B cell (primary cell): ENCODE measurements around the gene C5AR1. TPM values are rescaled to one million over a fixed set of nuclear protein-coding genes. Genes with fewer than 3 reads are reported as not detected.
"Not testable (repeated sequence)": the region's sequence is repeated elsewhere in the genome, so short reads cannot be mapped to it uniquely, and the experiment has no call there.

ENCODE experiments used
- ATAC-seq: fragments of 200-7000 bp; cut with Tn5 transposase; one replicate; pipeline ENCODE4 v1.10.0; 2021; ENCODE audit warnings: low read depth, mild to moderate bottlenecking, moderate number of reproducible peaks, moderate library complexity
- CTCF ChIA-PET: fragments of 350-600 bp; sonication (Branson Sonifier 250); formaldehyde crosslinking; loops from one replicate; lab custom pipeline; 2021; ENCODE audit warnings: antibody characterized with exemption, inconsistent platforms; lab: Charles Lee
- POLR2A ChIA-PET: fragments of 350-600 bp; sonication (Branson Sonifier 250); formaldehyde crosslinking; loops from one replicate; lab custom pipeline; 2021; ENCODE audit warnings: antibody characterized with exemption; lab: Charles Lee
- DNase-seq: peaks from one replicate; pipeline ENCODE4 v3.0.0; 2013
- H2AFZ ChIP-seq: 2 replicates; pipeline ENCODE4 v1.6.1; 2012; ENCODE audit warnings: mild to moderate bottlenecking, low read depth, low read length; ENCODE audit not compliant: insufficient read depth, poor library complexity, severe bottlenecking
- H3K27ac ChIP-seq, 2 donors: 1 replicate in 1 of 2; 2 replicates in 1 of 2; pipeline ENCODE4 v1.5.1; 2012 to 2013; ENCODE audit warnings: low read length in 2 of 2, mild to moderate bottlenecking in 2 of 2, moderate library complexity in 1 of 2
- H3K27me3 ChIP-seq, 4 experiments: fragments of 200-600 bp in 1 of 4; sonication (generic) in 1 of 4; replicated peaks in 1 of 4; 1 replicate in 2 of 4; 2 replicates in 2 of 4; pipeline versions ENCODE4 v1.6.1 to v1.7.0; 2013 to 2016; ENCODE audit warnings: low read length in 3 of 4, mild to moderate bottlenecking in 2 of 4, mixed read lengths in 1 of 4, moderate library complexity in 1 of 4; ENCODE audit not compliant: insufficient read depth in 4 of 4, control insufficient read depth in 3 of 4; ENCODE audit errors: control extremely low read depth in 1 of 4
- H3K36me3 ChIP-seq, 2 experiments: replicated peaks in 1 of 2; 1 replicate in 1 of 2; 2 replicates in 1 of 2; pipeline versions ENCODE4 v1.6.1 to v1.7.1; 2013; ENCODE audit warnings: low read length in 1 of 2; ENCODE audit not compliant: insufficient read depth in 2 of 2, control insufficient read depth in 1 of 2; ENCODE audit errors: control extremely low read depth in 1 of 2, extremely low read depth in 1 of 2
- H3K4me1 ChIP-seq, 2 donors: fragments of 200-600 bp in 1 of 2; sonication (generic) in 1 of 2; 1 replicate in 1 of 2; 2 replicates in 1 of 2; pipeline versions ENCODE4 v1.5.1 to v1.6.1; 2013 to 2017; ENCODE audit warnings: low read length in 2 of 2; ENCODE audit not compliant: control insufficient read depth in 2 of 2, insufficient read depth in 2 of 2
- H3K4me2 ChIP-seq: replicated peaks from 2 replicates; pipeline ENCODE3; 2012; ENCODE audit warnings: mild to moderate bottlenecking, low read depth, low read length; ENCODE audit not compliant: poor library complexity, severe bottlenecking
- H3K4me3 ChIP-seq, 5 experiments: fragments of 200-600 bp in 1 of 5; sonication (generic) in 1 of 5; 1 replicate in 3 of 5; 2 replicates in 2 of 5; pipeline versions ENCODE4 v1.5.1 to v1.7.0; 2011 to 2016; ENCODE audit warnings: low read length in 4 of 5, mild to moderate bottlenecking in 4 of 5, low read depth in 2 of 5, control low read depth in 1 of 5, moderate library complexity in 1 of 5; ENCODE audit not compliant: insufficient read depth in 1 of 5; ENCODE audit errors: control extremely low read depth in 1 of 5, extremely low read depth in 1 of 5
- H3K79me2 ChIP-seq: fragments of 200-600 bp; sonication (generic); one replicate; pipeline ENCODE4 v1.6.0; 2016; ENCODE audit warnings: low read length; ENCODE audit not compliant: control insufficient read depth, insufficient read depth
- H3K9ac ChIP-seq: fragments of 200-600 bp; sonication (generic); 2 replicates; pipeline ENCODE4 v1.6.1; 2017; ENCODE audit warnings: mild to moderate bottlenecking, low read length, moderate library complexity
- H3K9me3 ChIP-seq, 3 donors: one replicate each; pipeline versions ENCODE4 v1.6.1 to v1.7.1; 2013; ENCODE audit warnings: low read length in 2 of 3; ENCODE audit not compliant: control insufficient read depth in 2 of 3, insufficient read depth in 1 of 3; ENCODE audit errors: control extremely low read depth in 1 of 3
- H4K20me1 ChIP-seq: 2 replicates; pipeline ENCODE4 v1.6.0; 2012; ENCODE audit warnings: mild to moderate bottlenecking, low read length; ENCODE audit not compliant: insufficient read depth, control insufficient read depth, poor library complexity, severe bottlenecking
- H3K27ac Mint-ChIP-seq: one replicate; pipeline ENCODE4 v1.8.0; 2021; ENCODE audit warnings: mixed read lengths
- H3K27me3 Mint-ChIP-seq: one replicate; pipeline ENCODE4 v1.8.0; 2021; ENCODE audit warnings: mixed read lengths
- H3K4me1 Mint-ChIP-seq: one replicate; pipeline ENCODE4 v1.8.0; 2021; ENCODE audit warnings: mixed read lengths
- H3K4me3 Mint-ChIP-seq: one replicate; pipeline ENCODE4 v1.8.0; 2021; ENCODE audit warnings: mixed read lengths
- H3K9me3 Mint-ChIP-seq: one replicate; pipeline ENCODE4 v1.8.0; 2022; ENCODE audit warnings: mixed read lengths; ENCODE audit not compliant: insufficient read depth
- EZH2 ChIP-seq: IDR thresholded peaks from 2 replicates; pipeline ENCODE4 v1.6.1; 2012; ENCODE audit warnings: borderline replicate concordance, low read depth, mild to moderate bottlenecking, moderate library complexity, low read length; ENCODE audit not compliant: insufficient read depth, poor library complexity, severe bottlenecking
- WGBS: methylation state at CpG from one replicate; pipeline ENCODE4 v1.1.5; 2013; ENCODE audit warnings: missing lambda C conversion rate; ENCODE audit not compliant: insufficient coverage; 5-methylcytosine and 5-hydroxymethylcytosine counted together
- intact Hi-C: fragments of 100-400 bp; cut with micrococcal nuclease; formaldehyde crosslinking; loops from one replicate; pipeline ENCODE4 v1.10.0; 2022
- polyA plus RNA-seq: library from polyadenylated mRNA; depleted of rRNA; stranded (reverse); fragments of >200 nt; gene quantifications from 2 replicates; pipeline ENCODE4 v1.2.3, GENCODE V29; 2012
- total RNA-seq, 2 donors: library from RNA; stranded (reverse); fragments of 120-200 nt in 1 of 2; gene quantifications; 1 replicate in 1 of 2; 2 replicates in 1 of 2; pipeline versions ENCODE4 v1.2.3 to v1.2.4, GENCODE V29; 2013 to 2022
- TF ChIP-seq, protein P1 (sequence below): fragments of 200-600 bp; IDR thresholded peaks from one replicate; pipeline ENCODE4 v1.8.0; 2022; ENCODE audit warnings: antibody characterized with exemption, mild to moderate bottlenecking

Gene C5AR1
- total and polyA plus RNA-seq, 2 donors (not counting 1 experiment from before 2014, with no cell fraction given), result 4.1 to 4.9 TPM

- 99% methylated on average over 8 of the region's 13 CpGs for WGBS
- ATAC-seq (no peak), DNase-seq (no peak)
- no peaks in the 10 kb centered on the region for H3K9me3 ChIP-seq
- ChIA-PET CTCF (no interaction called here), POLR2A (no interaction called here)
- no peak overlapping the region for H3K4me2 ChIP-seq
- H3K9ac ChIP-seq, result no peak overlapping the region
- no peak overlapping the region for H3K27ac Mint-ChIP-seq
- no peak overlapping the region for H3K4me3 Mint-ChIP-seq
- H3K4me1 Mint-ChIP-seq, result no peaks in the 10 kb centered on the region
- no peaks in the 10 kb centered on the region for H3K27me3 Mint-ChIP-seq
- TF ChIP-seq, protein P1, sequence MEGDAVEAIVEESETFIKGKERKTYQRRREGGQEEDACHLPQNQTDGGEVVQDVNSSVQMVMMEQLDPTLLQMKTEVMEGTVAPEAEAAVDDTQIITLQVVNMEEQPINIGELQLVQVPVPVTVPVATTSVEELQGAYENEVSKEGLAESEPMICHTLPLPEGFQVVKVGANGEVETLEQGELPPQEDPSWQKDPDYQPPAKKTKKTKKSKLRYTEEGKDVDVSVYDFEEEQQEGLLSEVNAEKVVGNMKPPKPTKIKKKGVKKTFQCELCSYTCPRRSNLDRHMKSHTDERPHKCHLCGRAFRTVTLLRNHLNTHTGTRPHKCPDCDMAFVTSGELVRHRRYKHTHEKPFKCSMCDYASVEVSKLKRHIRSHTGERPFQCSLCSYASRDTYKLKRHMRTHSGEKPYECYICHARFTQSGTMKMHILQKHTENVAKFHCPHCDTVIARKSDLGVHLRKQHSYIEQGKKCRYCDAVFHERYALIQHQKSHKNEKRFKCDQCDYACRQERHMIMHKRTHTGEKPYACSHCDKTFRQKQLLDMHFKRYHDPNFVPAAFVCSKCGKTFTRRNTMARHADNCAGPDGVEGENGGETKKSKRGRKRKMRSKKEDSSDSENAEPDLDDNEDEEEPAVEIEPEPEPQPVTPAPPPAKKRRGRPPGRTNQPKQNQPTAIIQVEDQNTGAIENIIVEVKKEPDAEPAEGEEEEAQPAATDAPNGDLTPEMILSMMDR, result no peak
- no peak for TF ChIP-seq EZH2
- H4K20me1 ChIP-seq, result peaks cover 12% of the 10 kb centered on the region
- H3K27me3 ChIP-seq, result no peaks in the 10 kb centered on the region
- H3K9me3 Mint-ChIP-seq, result no peaks in the 10 kb centered on the region
- no peak overlapping the region for H3K27ac ChIP-seq
- peaks cover 5% of the 10 kb centered on the region for H3K79me2 ChIP-seq
- H3K36me3 ChIP-seq, result peaks cover 10 to 55% of the 10 kb centered on the region in 2 experiments
- H3K4me1 ChIP-seq, result no peaks in the 10 kb centered on the region
- no peak overlapping the region for H2AFZ ChIP-seq
- intact Hi-C loops, result no loop called here
- H3K4me3 ChIP-seq, result no peak overlapping the region
These were observed 54.3 kb downstream of the C5AR1 start for GRCh38 chr19:47363758-47364531.

DNA sequence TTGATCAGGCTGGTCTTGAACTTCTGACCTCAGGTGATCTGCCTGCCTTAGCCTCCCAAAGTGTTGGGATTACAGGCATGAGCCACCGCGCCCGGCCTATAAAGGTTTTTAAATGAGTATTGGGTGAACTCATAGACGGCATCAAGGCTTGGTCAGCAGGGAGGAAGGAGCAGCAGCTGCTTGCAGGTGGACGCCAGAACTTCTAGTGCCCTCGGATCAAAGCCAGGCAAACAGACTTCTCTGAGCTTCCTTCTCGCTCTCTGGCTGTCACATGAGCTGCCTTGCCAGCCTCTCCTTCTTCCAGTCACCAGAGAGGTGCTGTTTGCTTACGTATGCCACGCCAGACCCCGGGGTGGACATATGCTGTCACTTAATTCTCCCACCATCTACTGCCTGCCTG, 55.8 kb downstream of the C5AR1 start:
- H3K4me3 ChIP-seq, H4K20me1 ChIP-seq, H3K4me3 Mint-ChIP-seq, H3K9ac ChIP-seq, H3K4me1 Mint-ChIP-seq, H3K27ac Mint-ChIP-seq, DNase-seq, H3K27me3 Mint-ChIP-seq, ATAC-seq, H2AFZ ChIP-seq, CTCF ChIA-PET, H3K27me3 ChIP-seq, H3K79me2 ChIP-seq, H3K9me3 ChIP-seq, H3K9me3 Mint-ChIP-seq, H3K27ac ChIP-seq, H3K4me1 ChIP-seq, H3K4me2 ChIP-seq, intact Hi-C loops: not testable (repeated sequence)
- WGBS, result 100% methylated on average over 4 of the region's 10 CpGs
- POLR2A ChIA-PET, result interaction anchor here (1.0 kb wide), 1 partner anchor 16 kb away, joined by 3 read pairs; the partner anchor contains the start of gene DHX34
- peaks cover 9 to 56% of the 10 kb centered on the region in 2 experiments for H3K36me3 ChIP-seq
